ENCODE data around the gene TOMM20L.
"Not testable (repeated sequence)": the region's sequence is repeated elsewhere in the genome, so short reads cannot be mapped to it uniquely, and the experiment has no call there.

DNA sequence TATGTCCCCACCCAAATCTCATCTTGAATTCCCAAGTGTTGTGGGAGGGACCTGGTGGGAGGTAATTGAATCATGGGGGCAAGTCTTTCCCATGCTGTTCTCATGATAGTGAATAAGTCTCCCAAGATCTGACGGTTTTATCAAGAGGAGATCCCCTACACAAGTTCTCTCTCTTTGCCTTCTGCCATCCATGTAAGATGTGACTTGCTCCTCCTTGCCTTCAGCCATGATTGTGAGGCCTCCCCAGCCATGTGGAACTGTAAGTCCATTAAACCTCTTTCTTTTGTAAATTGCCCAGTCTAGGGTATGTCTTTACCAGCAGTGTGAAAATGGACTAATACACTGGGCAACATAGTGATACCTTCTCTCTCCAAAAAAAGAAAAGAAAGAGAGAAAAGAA lies 21.2 kb downstream of the TOMM20L start:
- not testable (repeated sequence) for TF ChIP-seq SUZ12, TARDBP (IDR thresholded peaks at IDR 0.05)
